Fibroblast of peridontal ligament (primary cell): Measurements from ENCODE around the gene GRIN1.
"Not testable (repeated sequence)": the region's sequence is repeated elsewhere in the genome, so short reads cannot be mapped to it uniquely, and the experiment has no call there.

Experiments used
- DNase-seq: peaks from one replicate; pipeline ENCODE4 v3.0.0-alpha.2; 2010; ENCODE audit errors: extremely low read depth

GRIN1 gene

GRCh38 chr9:137128862-137129455 lies 10.0 kb upstream of the GRIN1 start:
- peak; percentile 28 for DNase-seq

- peak; percentile 89 for DNase-seq
Measured at GRCh38 chr9:137129456-137130175, 9.3 kb upstream of the GRIN1 start.

GRCh38 chr9:137130176-137130755 lies 8.7 kb upstream of the GRIN1 start:
- no peak for DNase-seq

- DNase-seq = no peak
Measured at GRCh38 chr9:137134191-137134590, 4.8 kb upstream of the GRIN1 start.

GRCh38 chr9:137135154-137135553 lies 3.8 kb upstream of the GRIN1 start:
- not testable (repeated sequence) for DNase-seq

- DNase-seq = no peak
Measured at GRCh38 chr9:137136261-137136880, 2.6 kb upstream of the GRIN1 start.

GRCh38 chr9:137136881-137137607 lies 1.9 kb upstream of the GRIN1 start:
- no peak for DNase-seq

GRCh38 chr9:137138058-137138721 lies 764 bp upstream of the GRIN1 start:
- no peak for DNase-seq

- no peak for DNase-seq
Measured at GRCh38 chr9:137139468-137140150, 655 bp downstream of the GRIN1 start.

GRCh38 chr9:137140151-137141012 lies 1.4 kb downstream of the GRIN1 start:
- no peak for DNase-seq

- DNase-seq = no peak
Measured at GRCh38 chr9:137141050-137141810, 2.3 kb downstream of the GRIN1 start.

GRCh38 chr9:137141976-137142936 lies 3.3 kb downstream of the GRIN1 start:
- no peak for DNase-seq

GRCh38 chr9:137143459-137143858 lies 4.5 kb downstream of the GRIN1 start:
- no peak for DNase-seq

GRCh38 chr9:137145731-137146526 lies 7.0 kb downstream of the GRIN1 start:
- DNase-seq = no peak

GRCh38 chr9:137146527-137146918 lies 7.6 kb downstream of the GRIN1 start:
- no peak for DNase-seq

- no peak for DNase-seq
Measured at GRCh38 chr9:137147091-137147792, 8.3 kb downstream of the GRIN1 start.

GRCh38 chr9:137147793-137148160 lies 8.8 kb downstream of the GRIN1 start:
- DNase-seq = no peak
